HEK293 (cell line): Measurements from ENCODE around the gene PROCA1.

Experiments used
- CTCF ChIA-PET: fragments of 350-600 bp; formaldehyde crosslinking; extraction: SDS; loops from one replicate; lab custom pipeline; 2021; ENCODE audit warnings: antibody characterized with exemption; lab: Yijun Ruan, JAX
- POLR2A ChIA-PET: fragments of 300-600 bp; formaldehyde crosslinking; extraction: SDS; loops from one replicate; lab custom pipeline; 2020; ENCODE audit warnings: antibody characterized with exemption, inconsistent platforms; lab: Yijun Ruan, JAX
- H3K27ac ChIP-seq: fragments of 200-500 bp; sonication (Bioruptor generic); 2 replicates; pipeline ENCODE4 v1.5.1; 2014; ENCODE audit warnings: low read depth, low read length, control low read depth, inconsistent platforms; ENCODE audit errors: extremely low read depth
- H3K36me3 ChIP-seq, 2 experiments: fragments of 200-500 bp in 1 of 2; sonication (Bioruptor generic) in 1 of 2; 1 replicate in 1 of 2; 2 replicates in 1 of 2; pipeline ENCODE4 v1.5.1; 2014 to 2017; ENCODE audit warnings: inconsistent platforms in 2 of 2, low read length in 2 of 2; ENCODE audit not compliant: control insufficient read depth in 2 of 2, insufficient read depth in 1 of 2
- H3K4me1 ChIP-seq: fragments of 200-500 bp; sonication (Bioruptor generic); 2 replicates; pipeline ENCODE4 v1.5.1; 2014; ENCODE audit warnings: mild to moderate bottlenecking, low read length, inconsistent platforms; ENCODE audit not compliant: control insufficient read depth, insufficient read depth
- H3K4me3 ChIP-seq: 2 replicates; pipeline ENCODE4 v1.5.1; 2011; ENCODE audit warnings: low read depth, mild to moderate bottlenecking, control low read depth, low read length, moderate library complexity
- H3K9me3 ChIP-seq: fragments of 200-500 bp; sonication (Bioruptor generic); 2 replicates; pipeline ENCODE4 v1.5.1; 2014; ENCODE audit warnings: low read depth, low read length, inconsistent platforms; ENCODE audit not compliant: control insufficient read depth, insufficient read depth
- GLI4 ChIP-seq: fragments of 450-650 bp; formaldehyde crosslinking; IDR thresholded peaks from 2 replicates; pipeline ENCODE4 v1.5.1; 2016; ENCODE audit warnings: missing biosample characterization, missing genetic modification characterization
- HOXA7 ChIP-seq: sonication (generic); formaldehyde crosslinking; IDR thresholded peaks from 2 replicates; pipeline ENCODE4 v1.8.1; 2022; ENCODE audit warnings: missing genetic modification reagents, borderline replicate concordance
- KLF1 ChIP-seq: fragments of 450-650 bp; formaldehyde crosslinking; IDR thresholded peaks from 2 replicates; pipeline ENCODE4 v1.5.1; 2016; ENCODE audit warnings: missing biosample characterization, missing genetic modification characterization
- KLF9 ChIP-seq: fragments of 450-650 bp; formaldehyde crosslinking; IDR thresholded peaks from 2 replicates; pipeline ENCODE4 v1.5.1; 2016; ENCODE audit warnings: missing biosample characterization, missing genetic modification characterization, low read depth
- OVOL3 ChIP-seq: fragments of 450-650 bp; formaldehyde crosslinking; IDR thresholded peaks from 2 replicates; pipeline ENCODE4 v1.5.1; 2016; ENCODE audit warnings: missing biosample characterization, missing genetic modification characterization
- REPIN1 ChIP-seq: fragments of 450-650 bp; formaldehyde crosslinking; IDR thresholded peaks from 2 replicates; pipeline ENCODE4 v1.5.1; 2017; ENCODE audit warnings: missing biosample characterization, missing genetic modification characterization, low read depth
- YY1 ChIP-seq: fragments of 450-650 bp; formaldehyde crosslinking; IDR thresholded peaks from 2 replicates; pipeline ENCODE4 v1.5.1; 2018; ENCODE audit warnings: missing biosample characterization, missing genetic modification characterization
- ZNF121 ChIP-seq: fragments of 450-650 bp; formaldehyde crosslinking; IDR thresholded peaks from 2 replicates; pipeline ENCODE4 v1.5.1; 2016; ENCODE audit warnings: missing biosample characterization, missing genetic modification characterization
- ZNF146 ChIP-seq: fragments of 450-650 bp; formaldehyde crosslinking; IDR thresholded peaks from 2 replicates; pipeline ENCODE4 v1.5.1; 2016; ENCODE audit warnings: missing biosample characterization, missing genetic modification characterization
- ZNF274 ChIP-seq, 2 experiments: fragments of 200-500 bp in 1 of 2; fragments of 450-650 bp in 1 of 2; sonication (Bioruptor generic) in 1 of 2; formaldehyde crosslinking in 1 of 2; IDR thresholded peaks; 2 replicates each; pipeline versions ENCODE4 v1.5.1 to v1.6.1; 2014 to 2016; ENCODE audit warnings: borderline replicate concordance in 1 of 2, inconsistent platforms in 1 of 2, low read length in 1 of 2, missing biosample characterization in 1 of 2, missing genetic modification characterization in 1 of 2
- ZNF311 ChIP-seq: fragments of 450-650 bp; formaldehyde crosslinking; IDR thresholded peaks from 2 replicates; pipeline ENCODE4 v1.5.1; 2017; ENCODE audit warnings: missing biosample characterization, missing genetic modification characterization, borderline replicate concordance
- ZNF354C ChIP-seq: fragments of 450-650 bp; formaldehyde crosslinking; IDR thresholded peaks from 2 replicates; pipeline ENCODE4 v1.5.1; 2016; ENCODE audit warnings: missing biosample characterization, missing genetic modification characterization, low read depth, borderline replicate concordance
- ZNF629 ChIP-seq: fragments of 450-650 bp; formaldehyde crosslinking; IDR thresholded peaks from 2 replicates; pipeline ENCODE4 v1.5.1; 2017; ENCODE audit warnings: missing biosample characterization, missing genetic modification characterization
- ZNF660 ChIP-seq: fragments of 450-650 bp; IDR thresholded peaks from 2 replicates; pipeline ENCODE4 v1.5.1; 2018; ENCODE audit warnings: missing biosample characterization, mild to moderate bottlenecking, missing genetic modification characterization
- ZNF837 ChIP-seq: fragments of 450-650 bp; formaldehyde crosslinking; IDR thresholded peaks from 2 replicates; pipeline ENCODE4 v1.5.1; 2016; ENCODE audit warnings: missing biosample characterization, missing genetic modification characterization
- TF ChIP-seq, protein P1 (sequence below): fragments of 450-650 bp; formaldehyde crosslinking; IDR thresholded peaks from 2 replicates; pipeline ENCODE4 v1.5.1; 2016; ENCODE audit warnings: missing biosample characterization, missing genetic modification characterization
- TF ChIP-seq, protein P2 (sequence below): fragments of 450-650 bp; formaldehyde crosslinking; IDR thresholded peaks from 2 replicates; pipeline ENCODE4 v1.5.1; 2016; ENCODE audit warnings: missing biosample characterization, missing genetic modification characterization

Gene PROCA1

GRCh38 chr17:28689011-28689410 is 22.7 kb downstream of the PROCA1 start:
- TF ChIP-seq ZNF146 (tag by site-specific recombination) (peak; percentile 99), OVOL3 (tag by site-specific recombination) (no peak)
- TF ChIP-seq, protein P1, sequence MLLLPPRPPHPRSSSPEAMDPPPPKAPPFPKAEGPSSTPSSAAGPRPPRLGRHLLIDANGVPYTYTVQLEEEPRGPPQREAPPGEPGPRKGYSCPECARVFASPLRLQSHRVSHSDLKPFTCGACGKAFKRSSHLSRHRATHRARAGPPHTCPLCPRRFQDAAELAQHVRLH (tag by site-specific recombination) = 0 out of 2 replicates have a peak, but pooled peaks have one; percentile 23
- TF ChIP-seq, all 188 proteins: peak for 2
- H3K9me3 ChIP-seq = no peaks in the 10 kb centered on the region
- H3K4me1 ChIP-seq = no peaks in the 10 kb centered on the region
- peaks cover 78 to 97% of the 10 kb centered on the region in 2 experiments for H3K36me3 ChIP-seq
- H3K4me3 ChIP-seq = no peak overlapping the region
- POLR2A ChIA-PET = interaction anchor here (1.7 to 2.2 kb wide), 2 partner anchors 14 to 16 kb away, joined by 5 to 6 read pairs; no protein-coding TSS in a partner anchor
- CTCF ChIA-PET = interaction anchor here (0.8 to 1.2 kb wide), 4 partner anchors 22 to 61 kb away, joined by 3 to 4 read pairs (median 3); no protein-coding TSS in a partner anchor
- no peak overlapping the region for H3K27ac ChIP-seq

GRCh38 chr17:28688481-28688880 is 23.2 kb downstream of the PROCA1 start:
- Histone ChIP-seq H3K4me1 (no peaks in the 10 kb centered on the region), H3K36me3 (peaks cover 84 to 97% of the 10 kb centered on the region in 2 experiments), H3K9me3 (no peaks in the 10 kb centered on the region), H3K27ac (no peak overlapping the region), H3K4me3 (no peak overlapping the region)
- POLR2A ChIA-PET = interaction anchor here (1.7 to 2.2 kb wide), 2 partner anchors 14 to 17 kb away, joined by 5 to 6 read pairs; no protein-coding TSS in a partner anchor
- TF ChIP-seq GLI4 (tag by site-specific recombination) = no peak
- no peak for TF ChIP-seq ZNF121
- CTCF ChIA-PET = interaction anchor here (0.7 to 1.2 kb wide), 4 partner anchors 23 to 78 kb away, joined by 3 to 4 read pairs (median 4); no protein-coding TSS in a partner anchor

GRCh38 chr17:28686296-28686695 is 25.4 kb downstream of the PROCA1 start:
- H3K36me3 ChIP-seq = peaks cover 82 to 99% of the 10 kb centered on the region in 2 experiments
- no peaks in the 10 kb centered on the region for H3K9me3 ChIP-seq
- H3K4me1 ChIP-seq = no peaks in the 10 kb centered on the region
- TF ChIP-seq REPIN1 (tag by site-specific recombination) = no peak
- TF ChIP-seq KLF9 = no peak
- no peak for TF ChIP-seq ZNF629 (tag by site-specific recombination)
- TF ChIP-seq ZNF311 = no peak
- no peak for TF ChIP-seq ZNF354C (tag by site-specific recombination)
- no peak for TF ChIP-seq HOXA7
- TF ChIP-seq ZNF837 = no peak
- TF ChIP-seq, protein P2, sequence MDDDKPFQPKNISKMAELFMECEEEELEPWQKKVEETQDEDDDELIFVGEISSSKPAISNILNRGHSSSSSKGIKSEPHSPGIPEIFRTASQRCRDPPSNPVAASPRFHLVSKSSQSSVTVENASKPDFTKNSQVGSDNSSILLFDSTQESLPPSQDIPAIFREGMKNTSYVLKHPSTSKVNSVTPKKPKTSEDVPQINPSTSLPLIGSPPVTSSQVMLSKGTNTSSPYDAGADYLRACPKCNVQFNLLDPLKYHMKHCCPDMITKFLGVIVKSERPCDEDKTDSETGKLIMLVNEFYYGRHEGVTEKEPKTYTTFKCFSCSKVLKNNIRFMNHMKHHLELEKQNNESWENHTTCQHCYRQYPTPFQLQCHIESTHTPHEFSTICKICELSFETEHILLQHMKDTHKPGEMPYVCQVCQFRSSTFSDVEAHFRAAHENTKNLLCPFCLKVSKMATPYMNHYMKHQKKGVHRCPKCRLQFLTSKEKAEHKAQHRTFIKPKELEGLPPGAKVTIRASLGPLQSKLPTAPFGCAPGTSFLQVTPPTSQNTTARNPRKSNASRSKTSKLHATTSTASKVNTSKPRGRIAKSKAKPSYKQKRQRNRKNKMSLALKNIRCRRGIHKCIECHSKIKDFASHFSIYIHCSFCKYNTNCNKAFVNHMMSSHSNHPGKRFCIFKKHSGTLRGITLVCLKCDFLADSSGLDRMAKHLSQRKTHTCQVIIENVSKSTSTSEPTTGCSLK (tag by site-specific recombination) = no peak
- TF ChIP-seq KLF1 = no peak
- no peak for TF ChIP-seq ZNF660 (tag by site-specific recombination)
- TF ChIP-seq YY1 (tag by site-specific recombination) = no peak
- TF ChIP-seq ZNF274 (IDR thresholded peaks at IDR 0.05; ENCODE audit: low read length) = no peak
- TF ChIP-seq ZNF274 (tag by site-specific recombination; IDR thresholded peaks at IDR 0.05; ENCODE audit: borderline replicate concordance) = no peak
- CTCF ChIA-PET = interaction anchor here (0.7 to 1.2 kb wide), 2 partner anchors 41 to 158 kb away, joined by 3 to 5 read pairs; no protein-coding TSS in a partner anchor
- POLR2A ChIA-PET = no interaction called here
- no peak overlapping the region for H3K27ac ChIP-seq
- H3K4me3 ChIP-seq = no peak overlapping the region
